DMS53 (cell line): ENCODE data around the gene STX8.
A peak's percentile ranks its signal among the peaks of the same experiment; 100 is the strongest.
"Not testable (repeated sequence)": the region's sequence is repeated elsewhere in the genome, so short reads cannot be mapped to it uniquely, and the experiment has no call there.

Experiments
- DNase-seq: peaks from one replicate; lab custom pipeline; 2025; lab: John Stamatoyannopoulos, UW

The STX8 gene

GRCh38 chr17:9389111-9389527 is 186.5 kb downstream of the STX8 start:
- peak; percentile 89 for DNase-seq

GRCh38 chr17:9386401-9386800 is 189.2 kb downstream of the STX8 start:
- no peak for DNase-seq

GRCh38 chr17:9383826-9384225 is 191.8 kb downstream of the STX8 start:
- DNase-seq, result no peak

DNA sequence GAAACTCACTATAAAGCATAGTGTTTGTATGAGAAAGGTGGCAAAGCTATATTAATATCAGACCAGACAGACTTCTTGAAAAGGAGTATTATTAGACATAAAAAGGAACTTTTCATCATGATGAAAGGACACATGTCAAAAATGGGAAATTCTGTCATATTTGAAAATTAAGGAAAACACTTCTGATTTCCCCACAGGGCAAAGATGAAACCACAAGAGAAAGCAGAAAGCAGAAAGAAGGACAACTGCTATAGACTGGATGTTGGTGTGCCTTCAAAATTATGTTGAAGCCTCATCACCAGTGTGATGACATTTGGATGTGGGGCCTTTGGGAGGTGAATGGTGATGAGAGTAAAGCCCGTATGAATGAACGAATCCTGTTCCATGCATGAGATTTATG is 193.0 kb downstream of the STX8 start:
- DNase-seq, result no peak

- DNase-seq, result no peak
These were observed 194.6 kb downstream of the STX8 start for GRCh38 chr17:9381068-9381467.

GRCh38 chr17:9380361-9380760 is 195.3 kb downstream of the STX8 start:
- DNase-seq, result no peak

DNA sequence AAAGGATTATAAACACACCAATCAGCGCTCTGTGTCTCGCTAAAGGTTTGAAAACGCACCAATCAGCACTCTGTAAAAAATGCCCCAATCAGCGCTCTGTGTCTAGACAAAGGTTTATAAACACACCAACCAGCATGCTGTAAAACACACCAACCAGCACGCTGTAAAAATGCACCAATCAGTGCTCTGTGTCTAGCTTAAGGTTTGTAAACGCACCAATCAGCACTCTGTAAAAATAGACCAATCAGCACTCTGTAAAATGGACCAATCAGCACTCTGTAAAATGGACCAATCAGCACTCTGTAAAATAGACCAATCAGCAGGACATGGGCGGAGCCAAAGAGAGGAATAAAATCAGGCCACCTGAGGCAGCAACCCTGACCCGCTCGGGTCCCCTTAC is 199.4 kb downstream of the STX8 start:
- not testable (repeated sequence) for DNase-seq

DNA sequence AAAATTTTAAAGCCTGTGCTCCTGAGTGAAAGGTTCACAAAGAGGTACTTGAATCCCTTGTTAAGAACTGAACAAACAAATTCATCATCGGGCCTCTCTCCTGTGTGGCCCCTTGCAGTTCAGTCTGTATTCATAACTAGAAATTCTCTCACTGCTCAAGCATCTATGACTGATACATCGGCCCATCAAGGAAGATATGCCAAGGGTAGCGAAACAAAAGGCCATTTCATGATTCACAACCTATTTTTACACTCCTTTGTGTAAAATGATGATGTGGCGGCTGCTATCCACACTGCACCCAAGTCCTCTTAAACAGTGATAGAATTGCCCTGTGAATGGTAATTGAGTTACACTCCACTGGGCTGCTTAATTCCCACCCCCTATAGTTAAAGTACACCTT is 204.6 kb downstream of the STX8 start:
- peak; percentile 97 for DNase-seq

DNA sequence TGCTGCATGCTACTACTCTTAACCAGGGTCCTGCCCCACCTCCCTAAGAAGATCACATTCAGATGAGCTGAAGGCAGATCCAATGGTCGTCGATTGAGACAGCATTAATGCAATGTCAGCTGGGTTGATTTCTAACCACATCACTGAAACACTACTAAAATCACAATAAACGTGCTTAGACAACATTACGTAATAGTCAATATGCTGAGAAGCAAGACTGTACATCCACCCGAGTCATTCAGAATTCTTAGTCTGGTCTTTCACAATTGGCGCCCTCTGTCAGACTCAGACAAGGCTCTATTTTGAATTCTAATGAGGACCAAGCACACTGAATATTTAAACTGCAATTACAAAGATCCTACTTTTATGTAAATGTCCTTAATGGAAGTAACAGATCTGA is 205.2 kb downstream of the STX8 start:
- peak; percentile 55 for DNase-seq

DNA sequence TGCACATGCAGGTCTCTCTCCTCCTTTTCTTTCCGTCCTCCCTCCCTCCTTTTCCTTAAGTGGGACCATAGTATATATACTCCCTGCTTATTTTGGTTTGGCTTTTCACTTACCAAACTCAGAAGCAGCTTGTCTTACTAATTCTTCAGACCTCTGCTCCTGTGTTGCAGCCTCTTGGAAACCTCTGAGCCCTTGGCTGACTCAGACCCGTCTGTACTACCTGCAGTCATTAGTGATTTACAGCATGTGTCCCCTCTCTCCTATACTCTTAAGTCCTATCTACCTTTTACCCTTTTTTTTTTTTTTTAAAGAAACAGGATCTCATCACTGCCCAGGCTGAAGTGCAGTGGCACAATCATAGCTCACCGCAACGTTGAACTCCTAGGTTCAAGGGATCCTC is 207.0 kb downstream of the STX8 start:
- no peak for DNase-seq

DNA sequence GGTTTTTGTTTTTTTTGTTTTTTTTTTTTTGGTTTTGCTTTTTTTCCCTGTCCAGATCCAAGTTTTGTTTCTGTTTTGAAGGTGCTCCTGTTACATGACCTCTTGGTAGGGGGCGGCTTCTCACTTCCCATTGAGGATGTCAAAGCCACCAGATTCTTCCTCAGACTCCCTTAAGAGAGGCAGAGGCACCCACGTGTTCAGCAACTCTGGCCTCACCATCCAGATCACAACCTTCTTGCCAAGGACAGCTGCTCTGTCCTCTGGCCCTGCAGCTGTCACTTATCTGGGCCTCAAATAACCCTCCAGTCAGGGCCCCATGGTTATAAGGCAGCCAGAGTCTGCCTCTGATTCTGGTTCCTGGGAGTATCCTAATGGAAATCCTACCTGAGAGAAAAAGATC is 208.5 kb downstream of the STX8 start:
- DNase-seq, result no peak

DNA sequence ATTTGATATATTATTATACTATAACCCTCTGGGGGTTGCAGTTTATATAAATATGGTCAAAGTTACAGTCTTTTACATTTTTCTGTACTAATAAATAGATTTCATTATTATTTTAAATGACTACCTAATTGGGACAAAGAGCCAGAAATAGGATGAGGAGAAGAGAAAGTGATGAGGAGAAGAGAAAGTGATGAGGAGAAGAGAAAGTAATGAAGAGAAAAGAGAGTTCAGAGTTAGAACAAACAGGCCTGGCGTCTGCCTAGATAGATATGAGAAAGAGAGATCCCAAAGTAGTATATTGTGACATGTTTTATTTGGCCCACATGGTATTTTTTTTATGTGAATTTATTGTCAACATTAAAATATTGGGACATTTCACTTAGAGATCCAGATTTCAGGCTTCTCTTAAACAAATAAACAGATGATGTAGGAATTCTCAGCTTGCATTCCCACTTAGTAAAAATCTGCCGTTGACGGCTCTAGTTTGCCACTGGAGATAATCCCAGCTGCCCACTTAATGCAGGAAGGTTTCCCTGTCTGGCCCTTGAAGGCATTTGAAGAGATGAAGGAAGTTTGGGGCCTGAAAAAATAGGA is 210.7 kb downstream of the STX8 start:
- no peak for DNase-seq

GRCh38 chr17:9363440-9364350 is 211.9 kb downstream of the STX8 start:
- no peak for DNase-seq

DNA sequence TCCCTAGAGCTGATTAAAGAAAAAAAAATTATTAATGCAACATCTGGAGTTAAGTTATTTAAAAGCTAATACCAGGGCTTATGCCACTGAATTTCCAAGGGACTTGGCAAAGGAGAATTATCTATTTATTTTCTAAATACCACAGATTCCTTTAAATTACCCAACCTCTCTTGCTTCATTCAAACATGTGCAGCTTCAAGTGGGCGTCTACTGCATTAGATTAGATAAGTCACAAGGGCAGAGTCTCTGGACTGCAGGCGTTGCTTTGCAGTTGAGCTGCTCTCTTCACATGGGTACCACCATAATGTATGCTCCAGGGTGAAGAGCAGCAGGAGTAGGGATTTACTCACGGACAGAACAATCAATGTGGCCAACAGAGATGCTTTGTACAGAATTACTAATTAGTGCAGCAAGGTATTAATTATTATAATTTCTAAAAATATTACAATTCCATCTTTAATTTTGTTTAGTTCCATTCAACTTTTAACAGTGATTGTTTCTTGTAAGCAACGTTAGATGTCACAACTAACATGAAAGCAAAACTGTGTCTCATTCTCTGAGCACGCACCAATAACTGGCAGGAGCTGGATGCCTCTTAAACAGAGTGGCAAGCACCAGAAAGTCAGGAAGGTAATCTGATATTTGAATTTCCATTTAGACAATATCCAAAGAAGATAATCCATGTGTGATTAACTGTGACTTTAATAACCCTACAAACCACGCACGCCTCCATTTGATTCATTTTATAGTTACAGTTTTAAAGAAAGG is 214.2 kb downstream of the STX8 start:
- no peak for DNase-seq

DNA sequence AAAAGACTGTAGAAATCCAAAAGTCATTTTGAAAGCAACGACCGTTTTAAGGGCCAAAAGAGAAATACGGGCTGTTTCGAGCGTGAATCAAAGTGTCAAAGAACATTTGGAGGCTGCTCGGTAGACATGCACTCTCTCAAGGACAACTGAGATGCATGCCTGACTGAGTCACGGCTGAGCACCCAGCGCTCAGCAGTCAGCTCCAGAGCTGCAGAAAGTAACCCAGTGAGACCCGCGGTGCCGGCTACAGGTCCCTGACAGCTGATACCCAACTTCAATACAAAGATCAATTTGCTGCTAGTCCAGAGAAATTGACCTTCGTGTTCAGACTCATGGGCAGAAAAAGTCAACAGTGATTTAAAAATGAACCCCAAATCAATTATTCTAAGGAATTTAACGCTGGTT is 214.9 kb downstream of the STX8 start:
- DNase-seq, result no peak

GRCh38 chr17:9356488-9356911 is 219.1 kb downstream of the STX8 start:
- DNase-seq, result no peak

GRCh38 chr17:9355846-9356245 is 219.8 kb downstream of the STX8 start:
- no peak for DNase-seq

GRCh38 chr17:9355231-9355630 is 220.4 kb downstream of the STX8 start:
- DNase-seq, result not testable (repeated sequence)

DNA sequence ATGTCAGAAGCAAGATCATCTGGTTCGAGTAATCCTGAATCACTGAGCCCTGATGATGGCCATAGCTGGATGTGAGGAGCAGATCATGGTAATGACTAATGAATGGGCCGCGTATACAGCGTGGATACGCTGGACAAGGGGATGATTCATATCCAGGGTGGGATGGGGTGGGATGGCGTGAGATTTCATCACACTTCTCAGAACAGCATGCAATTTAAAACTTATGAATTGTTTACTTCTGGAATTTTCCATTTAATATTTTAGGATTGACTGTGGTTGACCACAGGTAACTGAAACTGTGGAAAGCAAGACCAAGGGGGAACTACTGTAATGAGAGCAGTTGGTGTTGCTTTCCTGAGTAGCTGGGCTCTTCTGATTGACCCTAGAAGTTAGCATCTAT is 225.5 kb downstream of the STX8 start:
- DNase-seq, result no peak

DNA sequence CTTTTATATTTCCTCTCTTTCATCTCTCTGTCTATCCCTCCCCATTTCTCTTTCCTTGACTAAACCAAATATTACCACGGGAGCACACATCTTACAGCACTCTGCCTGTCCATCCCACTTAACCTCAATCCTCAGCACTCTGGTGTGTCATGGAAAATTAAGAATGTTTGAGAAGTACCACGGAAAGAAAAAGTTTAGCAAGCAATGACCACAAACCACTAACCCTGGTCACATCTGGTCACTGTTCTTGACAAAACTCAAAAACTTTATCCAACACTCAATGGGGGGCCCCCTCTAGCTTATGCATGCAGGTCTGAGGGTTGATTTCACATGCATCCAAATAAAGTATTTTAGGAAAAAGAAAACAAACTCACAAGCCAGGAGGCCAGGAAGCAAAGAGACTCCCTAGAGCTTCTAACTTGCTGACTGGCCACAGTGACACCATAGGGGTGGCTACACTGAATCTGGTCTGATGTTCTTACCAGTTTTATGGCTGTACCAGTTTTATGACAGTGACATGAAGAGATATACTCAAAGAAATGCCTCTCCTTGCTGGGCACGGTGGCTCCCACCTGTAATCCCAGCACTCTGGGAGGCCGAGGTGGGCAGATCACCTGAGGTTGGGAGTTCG is 229.2 kb downstream of the STX8 start:
- DNase-seq, result no peak

DNA sequence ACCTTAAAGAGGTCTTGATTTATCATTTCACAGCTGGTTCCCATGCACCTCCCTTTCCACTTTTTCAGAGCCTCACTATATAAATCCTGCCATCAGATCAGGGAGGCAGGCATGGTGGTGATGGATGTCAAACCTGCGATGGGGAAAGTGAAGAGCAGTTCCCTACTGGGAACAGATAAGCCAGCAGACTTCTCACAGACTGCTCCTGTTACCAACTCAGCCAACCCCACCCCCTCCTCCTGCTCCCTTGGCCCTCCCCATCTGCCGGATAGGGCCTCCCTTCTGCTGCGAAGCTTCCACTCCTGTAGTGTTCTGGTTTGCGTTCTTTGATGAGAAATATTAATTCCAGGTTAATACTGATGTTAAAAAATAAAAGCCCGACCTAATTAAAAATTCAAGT is 232.1 kb downstream of the STX8 start:
- DNase-seq, result no peak

DNA sequence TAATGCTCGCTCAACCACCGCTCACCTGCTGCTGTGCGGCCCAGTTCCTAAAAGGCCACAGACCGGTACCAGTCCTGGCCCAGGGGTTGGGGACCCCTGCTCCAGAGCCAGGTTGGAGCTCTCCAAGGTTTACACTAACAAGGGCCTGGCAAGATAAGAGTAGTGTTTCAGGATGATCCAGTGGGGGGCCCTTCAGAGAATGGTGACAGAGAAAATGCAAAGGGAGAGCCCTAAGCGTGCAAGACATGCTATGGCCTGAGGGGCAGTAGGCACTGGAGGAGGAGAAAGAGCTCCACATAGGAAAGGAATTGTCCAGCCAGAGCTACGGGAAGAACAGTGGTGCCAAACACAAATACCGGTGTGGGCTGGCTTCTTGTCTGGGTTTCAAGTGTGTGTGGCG is 233.4 kb downstream of the STX8 start:
- no peak for DNase-seq
